Measurements from ENCODE around the gene SLC5A1.
A peak's percentile ranks its signal among the peaks of the same experiment; 100 is the strongest.

Gene SLC5A1

GRCh38 chr22:32112380-32112779 is 69.3 kb downstream of the SLC5A1 start:
- H3K27ac ChIP-seq = no peak overlapping the region
- TF ChIP-seq ZFX (IDR thresholded peaks at IDR 0.05) = no peak

DNA sequence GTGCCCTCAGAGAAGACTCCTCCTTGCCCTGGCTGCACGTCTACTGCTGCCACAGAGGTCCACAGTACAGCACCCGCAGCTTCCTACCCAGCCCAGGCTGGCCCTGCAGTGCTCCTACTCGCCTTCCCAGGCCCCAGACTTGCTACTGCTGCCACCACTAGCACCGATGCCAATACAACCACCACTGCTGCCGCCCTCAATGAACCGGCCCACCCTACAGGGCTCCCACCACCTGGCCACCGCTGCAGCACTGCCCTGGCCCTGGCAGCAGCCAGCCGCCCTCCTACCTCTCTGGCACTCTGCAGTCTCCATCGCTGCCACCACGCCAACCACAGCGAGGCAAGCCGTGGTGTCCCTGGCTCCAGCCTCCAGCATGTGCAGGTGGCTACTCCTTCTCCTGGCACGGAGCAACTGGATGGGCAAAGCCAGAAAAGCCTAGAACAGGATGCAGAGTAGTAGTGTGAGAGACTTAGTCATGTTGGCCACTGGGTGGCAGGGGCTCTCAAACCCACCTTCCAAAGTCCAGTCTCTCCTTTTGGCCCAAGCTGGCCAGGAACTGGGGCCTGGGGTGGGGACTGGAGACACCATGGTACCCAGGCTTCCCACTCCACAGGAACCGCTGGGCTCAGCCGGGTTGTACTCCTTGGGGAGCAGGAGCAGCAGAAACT is 76.6 kb downstream of the SLC5A1 start:
- no peak overlapping the region for H3K27ac ChIP-seq
- no peak for TF ChIP-seq ZFX (IDR thresholded peaks at IDR 0.05)
- TF ChIP-seq CTCF (conservative IDR thresholded peaks at IDR 0.05) = no peak

GRCh38 chr22:32120603-32121002 is 77.5 kb downstream of the SLC5A1 start:
- H3K27ac ChIP-seq = no peak overlapping the region

GRCh38 chr22:32122899-32123298 is 79.8 kb downstream of the SLC5A1 start:
- no peak for TF ChIP-seq ZFX (IDR thresholded peaks at IDR 0.05)
- no peak for TF ChIP-seq CTCF (conservative IDR thresholded peaks at IDR 0.05)
- H3K27ac ChIP-seq = no peak overlapping the region

More at GRCh38 chr22:32120603-32121002, 77.5 kb downstream of the SLC5A1 start:
- TF ChIP-seq CTCF (conservative IDR thresholded peaks at IDR 0.05) (no peak), ZFX (IDR thresholded peaks at IDR 0.05) (no peak)

GRCh38 chr22:32123657-32124056 is 80.6 kb downstream of the SLC5A1 start:
- TF ChIP-seq CTCF (conservative IDR thresholded peaks at IDR 0.05) (peak; percentile 69), ZFX (IDR thresholded peaks at IDR 0.05) (no peak)
- H3K27ac ChIP-seq = no peak overlapping the region

DNA sequence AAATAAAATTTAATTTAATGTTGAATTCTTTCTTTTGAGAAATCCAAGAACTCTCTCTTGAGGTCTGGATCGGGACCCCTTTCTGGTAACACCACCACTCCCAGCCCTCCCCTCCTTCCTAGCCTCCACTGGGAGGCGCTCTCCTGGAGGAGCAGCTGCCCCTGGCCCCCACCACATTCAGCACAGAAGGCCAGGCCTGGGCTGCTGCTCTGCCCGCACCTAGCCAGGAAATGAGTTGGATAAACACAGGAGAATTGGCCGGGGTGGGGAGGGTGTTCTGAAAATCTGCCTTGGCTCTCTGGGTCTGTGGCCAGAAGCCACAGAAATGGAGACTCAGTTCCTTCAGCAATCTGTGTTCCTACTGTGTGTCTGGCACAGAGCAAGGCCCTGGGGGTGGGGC is 84.8 kb downstream of the SLC5A1 start:
- TF ChIP-seq ZFX (IDR thresholded peaks at IDR 0.05) (no peak), CTCF (conservative IDR thresholded peaks at IDR 0.05) (no peak)
- no peak overlapping the region for H3K27ac ChIP-seq

DNA sequence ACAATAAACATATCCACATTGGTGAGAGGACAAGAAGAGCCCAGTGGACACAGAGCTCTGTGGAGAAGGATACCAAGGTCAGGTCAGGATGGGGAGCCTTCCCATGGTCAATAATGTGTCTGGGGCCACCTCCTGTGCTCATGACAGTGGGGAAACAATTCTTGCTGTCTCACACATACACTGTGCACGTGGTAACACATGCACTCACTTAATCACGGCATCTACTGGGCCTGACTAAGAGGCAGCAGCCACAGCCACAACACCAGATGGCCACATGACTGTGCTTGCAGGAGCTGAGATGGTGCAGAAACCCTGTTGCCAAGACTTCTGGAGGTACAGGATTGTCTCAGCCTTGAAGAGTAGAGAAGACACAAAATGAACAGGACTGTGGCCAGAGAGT is 87.4 kb downstream of the SLC5A1 start:
- TF ChIP-seq ZFX (IDR thresholded peaks at IDR 0.05) = no peak
- TF ChIP-seq CTCF (conservative IDR thresholded peaks at IDR 0.05) = no peak
- no peak overlapping the region for H3K27ac ChIP-seq

GRCh38 chr22:32132126-32132525 is 89.1 kb downstream of the SLC5A1 start:
- no peak for TF ChIP-seq ZFX (IDR thresholded peaks at IDR 0.05)
- H3K27ac ChIP-seq = no peak overlapping the region
